K562 (cell line): ENCODE data around the gene LTB4R2. TPM values are rescaled to one million over a fixed set of nuclear protein-coding genes. Genes with fewer than 3 reads are reported as not detected.

Experiments used
- ATAC-seq: fragments of 200-7000 bp; cut with Tn5 transposase; 3 replicates; pipeline ENCODE4 v1.9.1; 2020; ENCODE audit warnings: moderate library complexity
- BruUV-seq: library from RNA; stranded (reverse); fragments of 400-500 nt; replicated peaks from 2 replicates; lab custom pipeline; 2021; lab: Mats Ljungman, UMichigan
- CTCF ChIA-PET: fragments of 300-600 bp; formaldehyde crosslinking; extraction: SDS; loops from one replicate; lab custom pipeline; 2021; ENCODE audit warnings: low intra/inter-chr PET ratio; lab: Yijun Ruan, JAX
- POLR2A ChIA-PET: fragments of 300-600, 350-650 bp; sonication (Branson Sonifier 250); formaldehyde crosslinking; extraction: SDS; loops from one replicate; lab custom pipeline; 2021; ENCODE audit warnings: antibody characterized with exemption, inconsistent platforms; lab: Yijun Ruan, JAX
- DNase-seq, 4 experiments: peaks; one replicate each; pipeline versions ENCODE4 v3.0.0 to v3.0.0-alpha.2; 2011 to 2018; ENCODE audit warnings: low spot score in 3 of 4, mixed read lengths in 3 of 4; ENCODE audit errors: extremely low read depth in 1 of 4
- FAIRE-seq: peaks from 2 replicates; lab custom pipeline; 2011; peaks lifted over from hg19 to GRCh38; lab: Jason Lieb, UNC
- H2AFZ ChIP-seq: 2 replicates; pipeline ENCODE4 v1.6.0; 2011; ENCODE audit warnings: low read depth, low read length, control low read depth, inconsistent platforms
- H3K27ac ChIP-seq: fragments of 200-600 bp; 3 replicates; pipeline ENCODE4 v1.8.0; 2011; ENCODE audit warnings: low read depth, mild to moderate bottlenecking, control low read depth, inconsistent platforms, low read length, moderate library complexity, mixed read lengths; ENCODE audit errors: extremely low read depth
- H3K27me3 ChIP-seq, 2 experiments: fragments of 300-600 bp in 1 of 2; 2 replicates in 1 of 2; 3 replicates in 1 of 2; pipeline versions ENCODE4 v1.6.0 to v1.8.0; 2011; ENCODE audit warnings: inconsistent platforms in 2 of 2, low read length in 2 of 2, mild to moderate bottlenecking in 1 of 2, mixed read lengths in 1 of 2, moderate library complexity in 1 of 2; ENCODE audit not compliant: control insufficient read depth in 2 of 2, insufficient read depth in 2 of 2
- H3K36me3 ChIP-seq: fragments of 300-600 bp; 3 replicates; pipeline ENCODE4 v1.8.0; 2011; ENCODE audit warnings: mild to moderate bottlenecking, low read length, inconsistent platforms; ENCODE audit not compliant: control insufficient read depth, insufficient read depth
- H3K4me1 ChIP-seq, 2 experiments: fragments of 200-600 bp in 1 of 2; replicated peaks in 1 of 2; 2 replicates in 1 of 2; 3 replicates in 1 of 2; pipeline versions ENCODE4 v1.5.1 to v1.8.0; 2011; ENCODE audit warnings: inconsistent platforms in 2 of 2, low read length in 2 of 2, mild to moderate bottlenecking in 1 of 2, mixed read lengths in 1 of 2, moderate library complexity in 1 of 2; ENCODE audit not compliant: control insufficient read depth in 2 of 2, insufficient read depth in 2 of 2
- H3K4me2 ChIP-seq: 2 replicates; pipeline ENCODE4 v1.6.1; 2011; ENCODE audit warnings: low read length, control low read depth, inconsistent platforms, mixed read lengths; ENCODE audit not compliant: insufficient read depth
- H3K4me3 ChIP-seq: fragments of 200-600 bp; sonication (generic), shearing (Covaris generic); 2 replicates; pipeline ENCODE4 v1.5.1; 2016; ENCODE audit warnings: control low read depth, inconsistent platforms
- H3K79me2 ChIP-seq: fragments of 200-600 bp; 3 replicates; pipeline ENCODE4 v1.8.0; 2011; ENCODE audit warnings: low read length, inconsistent platforms; ENCODE audit not compliant: control insufficient read depth, insufficient read depth
- H3K9ac ChIP-seq, 2 experiments: 2 replicates each; pipeline versions ENCODE4 v1.6.0 to v1.6.1; 2011; ENCODE audit warnings: low read depth in 2 of 2, low read length in 2 of 2, control low read depth in 1 of 2, inconsistent platforms in 1 of 2, mild to moderate bottlenecking in 1 of 2, mixed read lengths in 1 of 2; ENCODE audit not compliant: insufficient read depth in 1 of 2
- H3K9me1 ChIP-seq: one replicate; pipeline ENCODE4 v1.6.0; 2011; ENCODE audit warnings: inconsistent platforms, mild to moderate bottlenecking, low read length, moderate library complexity; ENCODE audit not compliant: control insufficient read depth, insufficient read depth
- H3K9me3 ChIP-seq: replicated peaks from 2 replicates; pipeline ENCODE4 v1.5.1; 2011; ENCODE audit warnings: low read depth, low read length, inconsistent platforms; ENCODE audit not compliant: control insufficient read depth, insufficient read depth
- H4K20me1 ChIP-seq: replicated peaks from 2 replicates; pipeline ENCODE4 v1.6.1; 2011; ENCODE audit warnings: low read length, inconsistent platforms, mixed read lengths; ENCODE audit not compliant: control insufficient read depth, insufficient read depth
- MEIS2 ChIP-seq: fragments of 450-650 bp; IDR thresholded peaks from 2 replicates; pipeline ENCODE4 v1.6.1; 2014; ENCODE audit warnings: mild to moderate bottlenecking; ENCODE audit not compliant: partially characterized antibody
- RERE ChIP-seq: sonication (generic); formaldehyde crosslinking; IDR thresholded peaks from 2 replicates; pipeline ENCODE4 v1.8.0; 2023; ENCODE audit warnings: missing genetic modification reagents, mild to moderate bottlenecking, borderline replicate concordance
- TCFL5 ChIP-seq: fragments of 250-450 bp; sonication (Bioruptor Pico); conservative IDR thresholded peaks from 2 replicates; pipeline ENCODE4 v1.6.1; 2021; ENCODE audit warnings: mild to moderate bottlenecking, moderate library complexity, matching md5 sums
- TFAM ChIP-seq: fragments of 250-450 bp; sonication (Bioruptor Pico); conservative IDR thresholded peaks from 2 replicates; pipeline ENCODE4 v1.5.0; 2021; ENCODE audit warnings: mild to moderate bottlenecking, moderate library complexity
- ZNF57 ChIP-seq: fragments of 450-650 bp; formaldehyde crosslinking; IDR thresholded peaks from 2 replicates; pipeline ENCODE4 v1.4.0; 2020; ENCODE audit warnings: mild to moderate bottlenecking, moderate library complexity
- WGBS: fragments of 100-300 bp; shearing (Covaris generic); methylation state at CpG from one replicate; pipeline ENCODE4 v1.1.6; 2016; ENCODE audit warnings: low coverage, mixed read lengths; ENCODE audit not compliant: insufficient coverage; ENCODE audit errors: missing lambda C conversion rate; 5-methylcytosine and 5-hydroxymethylcytosine counted together
- in situ Hi-C: fragments of 300-500 bp; cut with MboI; formaldehyde crosslinking; loops from 4 replicates; pipeline ENCODE4 v1.15.0; 2018; ENCODE audit warnings: inconsistent platforms, mixed read lengths
- intact Hi-C: fragments of 100-400 bp; cut with micrococcal nuclease; formaldehyde crosslinking; loops from 2 replicates; pipeline ENCODE4 v1.14.2; 2022
- polyA plus RNA-seq, 8 experiments: library from polyadenylated mRNA; depleted of rRNA in 4 of 8; stranded (reverse) in 5 of 8; unstranded in 3 of 8; fragments of >200 nt; fragmentation: Nextera tagmentation in 2 of 8; fragmentation: Illumina TruSeq in 1 of 8; extraction: Ambion mirVana in 2 of 8; extraction: Trizol in 1 of 8; gene quantifications; 2 replicates each; pipeline versions ENCODE4 v1.2.1 to v1.2.3, GENCODE V29; 2011 to 2014; ENCODE audit warnings: inconsistent platforms in 1 of 8, missing spikeins in 1 of 8
- total RNA-seq, 7 experiments: library from RNA; depleted of rRNA in 6 of 7; stranded (reverse); fragments of >200 nt in 6 of 7; fragmentation: Illumina TruSeq in 2 of 7; extraction: Trizol in 2 of 7; gene quantifications; 2 replicates each; pipeline versions ENCODE4 v1.2.1 to v1.2.3, GENCODE V29; 2011 to 2021; ENCODE audit warnings: low replicate concordance in 1 of 7
- TF ChIP-seq, protein P1 (sequence below), 2 experiments: IDR thresholded peaks in 1 of 2; conservative IDR thresholded peaks in 1 of 2; 2 replicates each; pipeline ENCODE4 v1.6.1; 2016; ENCODE audit warnings: low read depth in 2 of 2, mild to moderate bottlenecking in 1 of 2, missing compliant biosample characterization in 1 of 2, missing genetic modification characterization in 1 of 2, moderate library complexity in 1 of 2

Gene LTB4R2
- total and polyA plus RNA-seq, 9 of the 15 experiments (the other 6 are each of a cell fraction or from before 2014, with no cell fraction given), result 0.03 to 11.6 (median 2.8) TPM; not detected in 1

DNA sequence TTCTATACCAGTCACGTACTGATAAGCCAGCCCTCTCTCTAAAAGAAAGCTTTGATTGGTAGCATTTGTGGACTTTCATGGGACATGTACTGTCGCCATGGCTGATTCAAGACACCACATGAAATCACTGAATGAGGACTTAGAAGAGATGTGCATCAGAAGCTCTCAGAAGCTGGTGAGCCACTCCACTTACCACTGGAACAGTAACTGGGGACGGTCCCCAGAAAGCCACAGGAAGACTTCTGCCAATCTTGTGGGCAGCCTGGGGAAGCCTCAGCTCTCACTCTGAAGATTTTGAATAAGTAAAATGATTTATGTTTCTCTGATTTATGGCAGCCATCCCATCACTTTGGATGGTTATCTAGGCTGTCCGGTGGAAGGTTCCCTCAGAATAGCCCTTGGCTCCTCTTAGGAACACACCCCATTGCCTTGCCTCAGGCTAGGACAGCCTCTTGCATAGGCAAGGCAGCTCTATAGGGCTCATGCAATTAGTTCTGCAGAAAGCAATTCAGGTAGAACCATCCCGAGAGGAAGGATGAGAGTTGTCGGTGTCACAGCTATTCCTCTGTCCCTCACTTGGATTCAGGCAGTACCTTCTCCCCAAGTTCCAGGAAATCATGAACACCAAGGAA, 20.2 kb upstream of the LTB4R2 start:
- Histone ChIP-seq H3K4me1 (no peaks in the 10 kb centered on the region), H4K20me1 (no peaks in the 10 kb centered on the region), H3K9ac (no peak overlapping the region), H3K9me1 (no peaks in the 10 kb centered on the region), H3K27ac (no peak overlapping the region), H3K27me3 (no peaks in the 10 kb centered on the region), H3K4me3 (no peak overlapping the region), H3K4me2 (no peak overlapping the region), H3K36me3 (peaks cover 26% of the 10 kb centered on the region; the same call in 1 of the 3 replicates), H3K79me2 (no peaks in the 10 kb centered on the region), H2AFZ (no peak overlapping the region), H3K9me3 (no peaks in the 10 kb centered on the region)
- BruUV-seq, result no TSS peak
- 58% methylated on average over 6 of the region's 6 CpGs for WGBS
- FAIRE-seq, result no peak
- in situ Hi-C loops (loop anchor here (10.0 kb wide), 1 partner anchor 275 kb away; no protein-coding TSS in a partner anchor), intact Hi-C loops (no loop called here)
- ChIA-PET POLR2A (interaction anchor here (1.0 to 1.1 kb wide), 2 partner anchors 8 to 84 kb away, joined by 3 to 4 read pairs; partner anchors contain the start of gene TSSK4), CTCF (no interaction called here)
- no peak for ATAC-seq
- no peak for DNase-seq
- TF ChIP-seq, protein P1, sequence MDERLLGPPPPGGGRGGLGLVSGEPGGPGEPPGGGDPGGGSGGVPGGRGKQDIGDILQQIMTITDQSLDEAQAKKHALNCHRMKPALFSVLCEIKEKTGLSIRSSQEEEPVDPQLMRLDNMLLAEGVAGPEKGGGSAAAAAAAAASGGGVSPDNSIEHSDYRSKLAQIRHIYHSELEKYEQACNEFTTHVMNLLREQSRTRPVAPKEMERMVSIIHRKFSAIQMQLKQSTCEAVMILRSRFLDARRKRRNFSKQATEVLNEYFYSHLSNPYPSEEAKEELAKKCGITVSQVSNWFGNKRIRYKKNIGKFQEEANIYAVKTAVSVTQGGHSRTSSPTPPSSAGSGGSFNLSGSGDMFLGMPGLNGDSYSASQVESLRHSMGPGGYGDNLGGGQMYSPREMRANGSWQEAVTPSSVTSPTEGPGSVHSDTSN (CRISPR knock-in tag; IDR thresholded peaks at IDR 0.05; ENCODE audit: low read depth), result no peak
- TF ChIP-seq, protein P1 (tag; conservative IDR thresholded peaks at IDR 0.05; ENCODE audit: low read depth), result 0 out of 2 replicates have a peak, but pooled peaks have one; percentile 16
- no peak for TF ChIP-seq RERE (CRISPR knock-in tag)
- TF ChIP-seq ZNF57 (CRISPR knock-in tag), result no peak
- no peak for TF ChIP-seq TFAM (CRISPR knock-in tag)
- peak; percentile 6 for TF ChIP-seq MEIS2
- TF ChIP-seq TCFL5 (CRISPR knock-in tag), result no peak
